GM23338 (cell line): ENCODE data around the gene KIF6. TPM values are rescaled to one million over a fixed set of nuclear protein-coding genes. Genes with fewer than 3 reads are reported as not detected.

Source experiments
- ATAC-seq: fragments of 200-7000 bp; cut with Tn5 transposase; 3 replicates; pipeline ENCODE4 v1.9.1; 2020
- DNase-seq: peaks from one replicate; pipeline ENCODE4 v3.0.0-alpha.2; 2015; ENCODE audit warnings: low spot score
- H2AFZ ChIP-seq: fragments of 200-600 bp; sonication (generic); 2 replicates; pipeline ENCODE4 v1.8.0; 2016; ENCODE audit warnings: antibody characterized with exemption, mild to moderate bottlenecking, moderate library complexity
- H3F3A ChIP-seq: fragments of 200-600 bp; sonication (generic); replicated peaks from 2 replicates; pipeline ENCODE4 v1.8.0; 2017; ENCODE audit warnings: antibody characterized with exemption, mixed run types, low read depth
- H3K27ac ChIP-seq: fragments of 200-600 bp; sonication (generic); 2 replicates; pipeline ENCODE4 v1.6.1; 2016; ENCODE audit warnings: low read depth
- H3K27me3 ChIP-seq: fragments of 200-600 bp; sonication (generic); 2 replicates; pipeline ENCODE4 v1.8.0; 2016; ENCODE audit warnings: mild to moderate bottlenecking, mixed run types, moderate library complexity; ENCODE audit not compliant: insufficient read depth
- H3K36me3 ChIP-seq: fragments of 200-600 bp; sonication (generic); 2 replicates; pipeline ENCODE4 v1.8.0; 2016; ENCODE audit warnings: mild to moderate bottlenecking; ENCODE audit not compliant: insufficient read depth
- H3K4me1 ChIP-seq: fragments of 200-600 bp; sonication (generic); 2 replicates; pipeline ENCODE4 v1.8.0; 2016; ENCODE audit warnings: mild to moderate bottlenecking, moderate library complexity; ENCODE audit not compliant: insufficient read depth
- H3K4me2 ChIP-seq: fragments of 200-600 bp; sonication (generic); 2 replicates; pipeline ENCODE4 v1.7.1; 2017; ENCODE audit warnings: mixed run types
- H3K4me3 ChIP-seq: fragments of 200-600 bp; sonication (generic); 2 replicates; pipeline ENCODE4 v1.6.1; 2016; ENCODE audit warnings: mixed run types
- H3K79me2 ChIP-seq: fragments of 200-600 bp; sonication (generic); replicated peaks from 2 replicates; pipeline ENCODE4 v1.8.0; 2017; ENCODE audit warnings: mild to moderate bottlenecking; ENCODE audit not compliant: insufficient read depth
- H3K9me2 ChIP-seq: fragments of 200-600 bp; sonication (generic); 2 replicates; pipeline ENCODE4 v1.8.0; 2017; ENCODE audit not compliant: insufficient read depth
- H4K20me1 ChIP-seq: fragments of 200-600 bp; sonication (generic); replicated peaks from 2 replicates; pipeline ENCODE4 v1.8.0; 2017; ENCODE audit warnings: mild to moderate bottlenecking; ENCODE audit not compliant: insufficient read depth
- H3K27ac Mint-ChIP-seq: 2 replicates; pipeline ENCODE4 v1.8.0; 2020; ENCODE audit warnings: inconsistent platforms, mild to moderate bottlenecking, moderate library complexity, mixed read lengths
- H3K27me3 Mint-ChIP-seq: 3 replicates; pipeline ENCODE4 v1.8.0; 2022; ENCODE audit warnings: low read depth, mild to moderate bottlenecking, moderate library complexity, mixed read lengths, inconsistent platforms; ENCODE audit not compliant: insufficient read depth, poor library complexity
- H3K36me3 Mint-ChIP-seq: 3 replicates; pipeline ENCODE4 v1.8.0; 2021; ENCODE audit warnings: low read depth, mild to moderate bottlenecking, inconsistent platforms, moderate library complexity, mixed read lengths
- H3K4me1 Mint-ChIP-seq: 3 replicates; pipeline ENCODE4 v1.8.0; 2020; ENCODE audit warnings: mild to moderate bottlenecking, inconsistent platforms, mixed read lengths
- H3K4me3 Mint-ChIP-seq: 3 replicates; pipeline ENCODE4 v1.8.0; 2021; ENCODE audit warnings: moderate library complexity, mild to moderate bottlenecking, inconsistent platforms, mixed read lengths
- H3K9me3 Mint-ChIP-seq: 3 replicates; pipeline ENCODE4 v1.8.0; 2020; ENCODE audit warnings: moderate library complexity, mild to moderate bottlenecking, inconsistent platforms, mixed read lengths
- CREB1 ChIP-seq: fragments of 250-450 bp; sonication (Bioruptor Pico); IDR thresholded peaks from 2 replicates; pipeline ENCODE4 v1.5.0; 2020; ENCODE audit warnings: low read depth, mild to moderate bottlenecking, moderate library complexity
- EZH2phosphoT487 ChIP-seq: fragments of 200-600 bp; sonication (generic); IDR thresholded peaks from one replicate; pipeline ENCODE4 v1.8.1; 2018; ENCODE audit warnings: antibody characterized with exemption; ENCODE audit not compliant: unreplicated experiment
- POLR2AphosphoS5 ChIP-seq: IDR thresholded peaks from 2 replicates; pipeline ENCODE4 v1.6.1; 2016; ENCODE audit warnings: antibody characterized with exemption, low read depth
- STAT1 ChIP-seq: IDR thresholded peaks from one replicate; pipeline ENCODE4 v1.6.1; 2016; ENCODE audit warnings: antibody characterized with exemption; ENCODE audit not compliant: unreplicated experiment
- polyA plus RNA-seq: library from polyadenylated mRNA; unstranded; fragments of >200 nt; fragmentation: Nextera tagmentation; extraction: Ambion mirVana; gene quantifications from 2 replicates; pipeline ENCODE4 v1.2.1, GENCODE V29; 2016
- total RNA-seq: library from RNA; depleted of rRNA; stranded (reverse); fragments of >200 nt; shearing (Covaris generic); gene quantifications from 2 replicates; pipeline ENCODE4 v1.2.3, GENCODE V29; 2014
- TF ChIP-seq, protein P1 (sequence below): IDR thresholded peaks from one replicate; pipeline ENCODE4 v1.6.1; 2018; ENCODE audit warnings: antibody characterized with exemption; ENCODE audit not compliant: unreplicated experiment
- TF ChIP-seq, protein P2 (sequence below): fragments of 250-450 bp; sonication (Bioruptor Pico); IDR thresholded peaks from 2 replicates; pipeline ENCODE4 v1.5.0; 2020; ENCODE audit warnings: mild to moderate bottlenecking, moderate library complexity

KIF6 gene
- total and polyA plus RNA-seq, 2 experiments from 2014 or later, result 0.87 to 1.7 TPM

DNA sequence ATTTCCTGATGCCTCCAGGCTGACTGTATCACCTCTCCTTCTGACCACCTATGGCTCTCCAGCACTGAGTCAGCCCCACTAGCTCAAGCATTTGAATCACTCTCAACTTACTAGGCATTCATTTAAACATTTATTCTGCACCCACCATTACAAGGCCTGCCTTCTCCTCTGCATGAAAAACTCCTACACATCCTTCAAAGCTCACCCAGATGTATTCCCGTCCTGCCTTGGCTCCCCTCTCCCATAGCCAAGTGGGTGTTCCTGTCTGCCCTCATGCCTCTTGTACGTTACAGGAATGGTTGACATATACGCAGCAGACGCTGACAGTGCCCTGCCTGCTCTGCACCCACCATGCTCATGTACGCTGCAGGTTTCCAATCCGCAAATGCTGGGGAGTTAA lies 432.6 kb downstream of the KIF6 start:
- Histone ChIP-seq H3K79me2 (no peaks in the 10 kb centered on the region), H3K27me3 (no peaks in the 10 kb centered on the region), H4K20me1 (no peaks in the 10 kb centered on the region), H3K4me3 (no peak overlapping the region), H3F3A (no peaks in the 10 kb centered on the region), H3K36me3 (no peaks in the 10 kb centered on the region), H3K4me1 (peaks cover 41% of the 10 kb centered on the region), H3K9me2 (peaks cover 26% of the 10 kb centered on the region), H3K27ac (no peak overlapping the region), H3K4me2 (0 out of 2 replicates have a peak overlapping the region, but pooled peaks have one; percentile 58), H2AFZ (no peak overlapping the region)
- no peak overlapping the region for H3K27ac Mint-ChIP-seq
- no peaks in the 10 kb centered on the region; the same call in 2 of the 3 replicates for H3K36me3 Mint-ChIP-seq
- ATAC-seq, result no peak
- H3K4me1 Mint-ChIP-seq, result peaks cover 30% of the 10 kb centered on the region
- TF ChIP-seq, protein P1, sequence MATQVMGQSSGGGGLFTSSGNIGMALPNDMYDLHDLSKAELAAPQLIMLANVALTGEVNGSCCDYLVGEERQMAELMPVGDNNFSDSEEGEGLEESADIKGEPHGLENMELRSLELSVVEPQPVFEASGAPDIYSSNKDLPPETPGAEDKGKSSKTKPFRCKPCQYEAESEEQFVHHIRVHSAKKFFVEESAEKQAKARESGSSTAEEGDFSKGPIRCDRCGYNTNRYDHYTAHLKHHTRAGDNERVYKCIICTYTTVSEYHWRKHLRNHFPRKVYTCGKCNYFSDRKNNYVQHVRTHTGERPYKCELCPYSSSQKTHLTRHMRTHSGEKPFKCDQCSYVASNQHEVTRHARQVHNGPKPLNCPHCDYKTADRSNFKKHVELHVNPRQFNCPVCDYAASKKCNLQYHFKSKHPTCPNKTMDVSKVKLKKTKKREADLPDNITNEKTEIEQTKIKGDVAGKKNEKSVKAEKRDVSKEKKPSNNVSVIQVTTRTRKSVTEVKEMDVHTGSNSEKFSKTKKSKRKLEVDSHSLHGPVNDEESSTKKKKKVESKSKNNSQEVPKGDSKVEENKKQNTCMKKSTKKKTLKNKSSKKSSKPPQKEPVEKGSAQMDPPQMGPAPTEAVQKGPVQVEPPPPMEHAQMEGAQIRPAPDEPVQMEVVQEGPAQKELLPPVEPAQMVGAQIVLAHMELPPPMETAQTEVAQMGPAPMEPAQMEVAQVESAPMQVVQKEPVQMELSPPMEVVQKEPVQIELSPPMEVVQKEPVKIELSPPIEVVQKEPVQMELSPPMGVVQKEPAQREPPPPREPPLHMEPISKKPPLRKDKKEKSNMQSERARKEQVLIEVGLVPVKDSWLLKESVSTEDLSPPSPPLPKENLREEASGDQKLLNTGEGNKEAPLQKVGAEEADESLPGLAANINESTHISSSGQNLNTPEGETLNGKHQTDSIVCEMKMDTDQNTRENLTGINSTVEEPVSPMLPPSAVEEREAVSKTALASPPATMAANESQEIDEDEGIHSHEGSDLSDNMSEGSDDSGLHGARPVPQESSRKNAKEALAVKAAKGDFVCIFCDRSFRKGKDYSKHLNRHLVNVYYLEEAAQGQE, result no peak
- TF ChIP-seq EZH2phosphoT487 (no peak), STAT1 (no peak), CREB1 (CRISPR knock-in tag) (no peak), POLR2AphosphoS5 (no peak)
- TF ChIP-seq, protein P2, sequence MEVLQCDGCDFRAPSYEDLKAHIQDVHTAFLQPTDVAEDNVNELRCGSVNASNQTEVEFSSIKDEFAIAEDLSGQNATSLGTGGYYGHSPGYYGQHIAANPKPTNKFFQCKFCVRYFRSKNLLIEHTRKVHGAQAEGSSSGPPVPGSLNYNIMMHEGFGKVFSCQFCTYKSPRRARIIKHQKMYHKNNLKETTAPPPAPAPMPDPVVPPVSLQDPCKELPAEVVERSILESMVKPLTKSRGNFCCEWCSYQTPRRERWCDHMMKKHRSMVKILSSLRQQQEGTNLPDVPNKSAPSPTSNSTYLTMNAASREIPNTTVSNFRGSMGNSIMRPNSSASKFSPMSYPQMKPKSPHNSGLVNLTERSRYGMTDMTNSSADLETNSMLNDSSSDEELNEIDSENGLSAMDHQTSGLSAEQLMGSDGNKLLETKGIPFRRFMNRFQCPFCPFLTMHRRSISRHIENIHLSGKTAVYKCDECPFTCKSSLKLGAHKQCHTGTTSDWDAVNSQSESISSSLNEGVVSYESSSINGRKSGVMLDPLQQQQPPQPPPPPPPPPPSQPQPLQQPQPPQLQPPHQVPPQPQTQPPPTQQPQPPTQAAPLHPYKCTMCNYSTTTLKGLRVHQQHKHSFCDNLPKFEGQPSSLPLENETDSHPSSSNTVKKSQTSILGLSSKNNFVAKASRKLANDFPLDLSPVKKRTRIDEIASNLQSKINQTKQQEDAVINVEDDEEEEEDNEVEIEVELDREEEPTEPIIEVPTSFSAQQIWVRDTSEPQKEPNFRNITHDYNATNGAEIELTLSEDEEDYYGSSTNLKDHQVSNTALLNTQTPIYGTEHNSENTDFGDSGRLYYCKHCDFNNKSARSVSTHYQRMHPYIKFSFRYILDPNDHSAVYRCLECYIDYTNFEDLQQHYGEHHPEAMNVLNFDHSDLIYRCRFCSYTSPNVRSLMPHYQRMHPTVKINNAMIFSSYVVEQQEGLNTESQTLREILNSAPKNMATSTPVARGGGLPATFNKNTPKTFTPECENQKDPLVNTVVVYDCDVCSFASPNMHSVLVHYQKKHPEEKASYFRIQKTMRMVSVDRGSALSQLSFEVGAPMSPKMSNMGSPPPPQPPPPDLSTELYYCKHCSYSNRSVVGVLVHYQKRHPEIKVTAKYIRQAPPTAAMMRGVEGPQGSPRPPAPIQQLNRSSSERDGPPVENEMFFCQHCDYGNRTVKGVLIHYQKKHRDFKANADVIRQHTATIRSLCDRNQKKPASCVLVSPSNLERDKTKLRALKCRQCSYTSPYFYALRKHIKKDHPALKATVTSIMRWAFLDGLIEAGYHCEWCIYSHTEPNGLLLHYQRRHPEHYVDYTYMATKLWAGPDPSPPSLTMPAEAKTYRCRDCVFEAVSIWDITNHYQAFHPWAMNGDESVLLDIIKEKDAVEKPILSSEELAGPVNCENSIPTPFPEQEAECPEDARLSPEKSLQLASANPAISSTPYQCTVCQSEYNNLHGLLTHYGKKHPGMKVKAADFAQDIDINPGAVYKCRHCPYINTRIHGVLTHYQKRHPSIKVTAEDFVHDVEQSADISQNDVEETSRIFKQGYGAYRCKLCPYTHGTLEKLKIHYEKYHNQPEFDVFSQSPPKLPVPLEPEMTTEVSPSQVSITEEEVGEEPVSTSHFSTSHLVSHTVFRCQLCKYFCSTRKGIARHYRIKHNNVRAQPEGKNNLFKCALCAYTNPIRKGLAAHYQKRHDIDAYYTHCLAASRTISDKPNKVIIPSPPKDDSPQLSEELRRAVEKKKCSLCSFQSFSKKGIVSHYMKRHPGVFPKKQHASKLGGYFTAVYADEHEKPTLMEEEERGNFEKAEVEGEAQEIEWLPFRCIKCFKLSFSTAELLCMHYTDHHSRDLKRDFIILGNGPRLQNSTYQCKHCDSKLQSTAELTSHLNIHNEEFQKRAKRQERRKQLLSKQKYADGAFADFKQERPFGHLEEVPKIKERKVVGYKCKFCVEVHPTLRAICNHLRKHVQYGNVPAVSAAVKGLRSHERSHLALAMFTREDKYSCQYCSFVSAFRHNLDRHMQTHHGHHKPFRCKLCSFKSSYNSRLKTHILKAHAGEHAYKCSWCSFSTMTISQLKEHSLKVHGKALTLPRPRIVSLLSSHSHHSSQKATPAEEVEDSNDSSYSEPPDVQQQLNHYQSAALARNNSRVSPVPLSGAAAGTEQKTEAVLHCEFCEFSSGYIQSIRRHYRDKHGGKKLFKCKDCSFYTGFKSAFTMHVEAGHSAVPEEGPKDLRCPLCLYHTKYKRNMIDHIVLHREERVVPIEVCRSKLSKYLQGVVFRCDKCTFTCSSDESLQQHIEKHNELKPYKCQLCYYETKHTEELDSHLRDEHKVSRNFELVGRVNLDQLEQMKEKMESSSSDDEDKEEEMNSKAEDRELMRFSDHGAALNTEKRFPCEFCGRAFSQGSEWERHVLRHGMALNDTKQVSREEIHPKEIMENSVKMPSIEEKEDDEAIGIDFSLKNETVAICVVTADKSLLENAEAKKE (CRISPR knock-in tag), result no peak
- no peak for DNase-seq
- peaks cover 35% of the 10 kb centered on the region for H3K27me3 Mint-ChIP-seq
- H3K4me3 Mint-ChIP-seq, result no peak overlapping the region
- H3K9me3 Mint-ChIP-seq, result no peaks in the 10 kb centered on the region; the same call in 2 of the 3 replicates
